NCI-H1930 (cell line): ENCODE data around the gene HOXB9.
A peak's percentile ranks its signal among the peaks of the same experiment; 100 is the strongest.

Experiments
- DNase-seq, 2 experiments: peaks; one replicate each; lab custom pipeline; 2025; lab: John Stamatoyannopoulos, UW

The HOXB9 gene

DNA sequence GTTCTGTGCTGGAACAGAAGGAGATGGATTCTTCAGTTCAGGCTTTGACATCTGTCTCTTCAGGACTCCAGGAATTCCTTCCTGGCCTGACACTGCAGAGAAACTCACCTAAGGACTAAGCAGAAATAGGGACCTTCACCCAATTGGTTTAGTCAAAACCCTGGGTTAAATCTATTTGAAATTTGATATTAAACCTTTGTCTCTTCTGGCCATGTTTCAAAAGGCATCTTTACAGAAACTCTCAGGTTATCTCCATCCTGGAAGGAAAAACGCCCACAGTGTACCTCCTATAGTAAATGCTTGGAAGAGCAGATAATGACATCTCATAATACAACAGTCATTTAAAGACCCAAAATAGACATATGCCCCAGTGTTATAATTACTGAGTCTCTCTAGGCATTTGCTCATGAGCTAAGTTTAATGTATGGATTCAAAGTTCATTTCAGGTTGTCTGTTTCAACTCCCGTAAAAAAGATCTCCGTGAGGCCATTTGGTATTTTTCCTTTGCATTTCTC, 42.4 kb downstream of the HOXB9 start:
- no peak for DNase-seq

DNA sequence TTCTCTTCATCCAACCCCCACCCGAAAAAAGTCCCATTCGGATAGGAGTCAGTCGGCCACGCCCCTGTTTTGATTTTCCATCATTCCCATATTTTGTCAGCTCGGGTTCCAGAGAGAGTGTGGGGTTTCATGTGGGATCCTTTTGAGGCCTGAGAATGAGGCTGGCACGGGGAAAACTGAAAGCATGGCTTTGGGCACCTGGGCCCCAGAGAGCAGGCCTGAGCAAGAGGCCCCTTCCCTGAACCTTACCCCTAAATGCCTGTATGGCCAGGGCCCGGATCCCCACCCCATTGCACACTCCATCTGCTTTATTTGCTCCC, 43.4 kb downstream of the HOXB9 start:
- no peak for DNase-seq

DNA sequence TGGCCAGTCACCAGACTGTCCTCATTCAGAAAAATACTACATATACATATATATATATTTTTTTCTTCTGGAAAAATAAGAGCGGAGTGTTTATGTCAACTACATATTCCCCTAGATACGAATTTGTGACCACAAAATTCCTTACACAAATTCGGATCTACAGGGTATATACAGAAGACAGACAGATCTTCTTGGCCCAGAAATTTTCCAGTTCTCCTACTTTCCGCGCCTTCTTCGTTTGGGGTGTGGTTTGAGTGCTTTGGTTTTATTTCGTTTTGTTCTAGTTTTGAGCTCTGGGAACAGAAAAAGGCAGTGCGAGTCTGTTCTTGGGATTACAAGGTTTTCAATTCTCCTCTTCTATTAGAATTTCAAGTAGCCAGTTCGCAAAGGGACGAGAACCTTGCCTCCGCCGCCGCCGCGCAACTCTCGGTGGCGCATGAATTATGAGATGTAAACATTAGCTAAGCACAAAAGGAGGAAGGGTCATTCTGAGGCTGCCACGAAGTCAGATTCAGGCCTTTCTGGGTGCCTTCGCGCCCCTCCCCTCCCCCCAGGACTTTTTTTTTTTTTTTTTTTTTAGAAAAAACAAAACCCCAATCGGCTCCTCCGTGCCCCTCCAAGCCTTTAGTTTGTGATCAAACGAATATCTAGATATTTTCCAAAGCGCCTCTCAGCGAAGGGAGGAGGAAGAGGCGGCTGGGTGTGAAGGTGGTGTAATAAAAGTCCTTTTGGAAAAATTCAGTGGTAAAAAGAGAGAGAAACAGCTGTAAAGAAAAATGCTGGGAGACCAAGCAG, 46.2 kb downstream of the HOXB9 start:
- DNase-seq = no peak

DNA sequence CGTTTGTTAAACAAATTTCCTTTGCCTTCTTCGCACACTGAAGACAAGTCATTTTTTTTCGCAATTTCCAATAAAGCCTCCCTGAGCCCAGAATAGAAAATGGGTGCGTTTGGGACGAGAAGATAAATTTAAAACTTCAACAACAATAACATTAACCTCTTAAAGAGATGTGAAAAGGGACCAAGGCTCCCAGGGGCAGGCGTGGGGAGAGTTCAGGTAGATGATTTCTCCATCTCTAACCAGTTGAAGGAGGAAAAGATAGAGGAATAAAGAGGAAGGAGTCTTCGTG, 46.7 kb downstream of the HOXB9 start:
- no peak for DNase-seq

DNA sequence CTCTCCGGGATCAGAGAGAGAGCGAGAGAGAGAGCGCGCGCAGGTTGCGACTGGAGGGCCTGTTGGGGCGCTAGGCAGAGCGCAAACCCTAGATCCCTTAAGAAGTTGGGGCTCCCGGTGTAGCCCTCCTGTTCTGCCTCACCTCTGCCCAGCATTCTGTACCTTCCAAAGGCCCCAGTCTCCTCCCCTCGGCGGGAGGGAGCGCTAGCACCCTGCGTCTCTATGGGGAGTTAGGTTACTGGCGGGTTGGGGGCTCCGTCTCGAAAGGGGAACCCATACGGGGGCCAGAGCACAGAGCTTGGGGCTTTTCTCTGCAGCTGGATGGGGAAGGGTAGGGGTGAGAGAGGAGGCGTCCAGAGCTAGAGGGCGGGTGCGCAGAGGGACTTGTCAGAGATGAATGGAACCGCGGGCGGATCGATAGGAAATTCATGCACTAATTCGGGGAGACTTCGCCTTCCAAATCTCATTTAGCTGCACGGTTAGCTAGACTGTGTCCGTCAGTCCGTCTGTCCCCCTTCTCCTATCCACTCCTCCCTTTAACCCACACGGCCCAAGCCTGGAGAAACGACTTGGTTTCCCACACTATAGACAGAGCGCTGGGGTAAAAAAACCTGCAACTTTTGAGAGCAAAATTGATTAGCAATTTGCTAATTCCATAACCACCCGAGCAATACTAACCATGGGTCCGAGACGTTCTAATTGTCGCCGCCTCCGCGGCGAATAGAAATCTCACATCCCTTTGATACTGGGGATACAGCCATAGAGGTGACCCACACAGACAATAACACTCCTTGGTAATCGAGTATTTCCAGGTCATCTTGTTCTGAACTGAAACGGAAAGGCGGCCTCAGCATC, 47.3 kb downstream of the HOXB9 start:
- DNase-seq = no peak

DNA sequence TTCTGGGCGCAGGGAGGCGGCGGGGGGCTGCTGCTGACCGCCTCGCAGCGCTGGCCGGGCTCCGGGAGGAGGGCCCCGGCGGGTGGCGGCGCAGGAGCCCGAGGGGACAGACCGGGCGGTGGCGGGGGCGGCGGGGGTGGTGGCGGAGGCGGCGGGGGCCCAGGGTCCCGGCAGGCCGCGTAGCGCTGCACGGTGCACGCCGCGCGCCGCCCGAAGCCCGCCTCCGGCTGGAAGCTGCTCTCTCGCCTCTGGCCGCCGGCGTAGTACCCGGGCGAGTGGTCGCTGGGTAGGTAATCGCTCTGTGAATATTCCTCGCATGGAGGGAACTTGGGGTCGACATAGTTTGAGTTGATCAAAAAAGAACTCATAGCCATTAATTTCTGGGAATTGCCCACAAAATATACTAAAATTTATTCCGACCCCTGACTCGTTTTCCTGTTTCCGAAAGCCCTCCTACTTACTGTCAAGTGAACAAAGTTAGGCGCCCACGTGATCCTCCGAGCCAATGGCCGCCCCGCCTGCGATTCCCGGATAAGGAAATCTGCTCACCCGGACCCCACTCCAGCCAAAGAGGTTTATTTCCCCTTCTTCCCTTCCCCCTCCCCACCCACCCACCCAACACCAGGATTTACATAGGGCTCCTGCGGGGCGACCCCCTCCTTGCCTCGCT, 48.1 kb downstream of the HOXB9 start, which contains the start of gene HOXB4:
TSS of gene HOXB4 (minus strand) at position 405 of the 670 bp plus-strand sequence. CDS start at position 374, 31 bp downstream.
- DNase-seq = peak; percentile 37 to 41

DNA sequence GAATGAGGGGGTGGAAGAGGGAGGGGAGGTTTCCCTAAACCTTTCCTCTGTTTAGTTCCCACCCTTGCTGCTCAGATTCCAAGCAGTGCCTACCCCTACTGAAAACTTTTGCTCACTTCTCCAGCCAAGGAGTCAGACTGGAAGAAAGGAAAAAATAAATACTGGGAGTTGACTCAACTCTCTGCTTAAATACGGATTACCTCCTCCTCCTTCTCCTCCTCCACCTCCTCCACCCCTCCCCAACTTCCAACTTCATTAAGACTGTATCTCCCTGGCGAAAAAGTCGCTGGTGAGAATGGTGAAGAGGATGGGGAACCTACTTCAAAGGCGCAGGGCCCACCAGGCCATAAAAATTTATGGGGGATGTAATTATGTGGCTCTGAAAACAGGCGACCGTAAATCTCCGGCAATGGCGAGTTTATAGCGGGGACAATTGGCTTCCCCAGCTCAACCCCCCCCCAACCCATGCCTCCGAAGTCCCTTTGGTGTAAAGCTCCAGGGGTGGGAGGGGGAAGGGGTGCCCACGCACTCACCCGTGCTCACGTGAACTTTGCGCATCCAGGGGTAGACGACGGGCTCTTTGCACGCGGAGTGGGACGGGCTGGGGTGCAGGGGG, 48.7 kb downstream of the HOXB9 start:
- no peak for DNase-seq

DNA sequence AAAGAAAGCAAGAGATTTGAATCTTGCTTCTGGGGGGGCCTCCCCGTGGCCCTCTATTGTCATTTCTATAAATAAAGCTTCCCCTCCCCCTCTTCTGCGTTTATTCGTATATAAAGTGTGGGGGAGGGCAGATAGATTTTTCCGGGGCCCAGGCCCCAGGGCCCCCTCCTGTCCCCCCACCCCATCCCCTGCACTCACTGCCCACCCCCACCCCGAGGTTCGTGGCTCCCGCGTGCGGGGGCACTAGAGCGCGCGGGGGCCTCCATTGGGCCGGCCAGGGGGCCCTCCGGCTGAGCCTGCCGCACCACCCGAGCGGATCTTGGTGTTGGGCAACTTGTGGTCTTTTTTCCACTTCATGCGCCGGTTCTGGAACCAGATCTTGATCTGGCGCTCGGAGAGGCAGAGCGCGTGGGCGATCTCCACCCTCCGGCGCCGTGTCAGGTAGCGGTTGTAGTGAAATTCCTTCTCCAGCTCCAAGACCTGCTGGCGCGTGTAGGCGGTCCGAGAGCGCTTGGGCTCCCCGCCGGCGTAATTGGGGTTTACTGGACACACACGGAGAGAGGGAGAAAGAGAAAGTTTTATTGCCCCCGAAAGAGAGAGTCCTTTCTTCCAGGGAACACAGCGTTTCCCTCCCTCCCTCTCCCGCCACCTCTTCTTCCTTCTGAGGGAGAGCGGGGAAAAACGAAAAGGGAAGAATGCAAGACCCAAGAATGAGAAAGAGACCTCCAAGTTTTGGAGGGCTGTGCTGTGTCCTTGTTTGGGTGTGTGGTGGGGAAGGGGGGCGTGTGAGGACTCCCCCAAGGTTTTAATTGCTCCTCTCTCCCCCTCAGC, 49.5 kb downstream of the HOXB9 start:
- no peak for DNase-seq

DNA sequence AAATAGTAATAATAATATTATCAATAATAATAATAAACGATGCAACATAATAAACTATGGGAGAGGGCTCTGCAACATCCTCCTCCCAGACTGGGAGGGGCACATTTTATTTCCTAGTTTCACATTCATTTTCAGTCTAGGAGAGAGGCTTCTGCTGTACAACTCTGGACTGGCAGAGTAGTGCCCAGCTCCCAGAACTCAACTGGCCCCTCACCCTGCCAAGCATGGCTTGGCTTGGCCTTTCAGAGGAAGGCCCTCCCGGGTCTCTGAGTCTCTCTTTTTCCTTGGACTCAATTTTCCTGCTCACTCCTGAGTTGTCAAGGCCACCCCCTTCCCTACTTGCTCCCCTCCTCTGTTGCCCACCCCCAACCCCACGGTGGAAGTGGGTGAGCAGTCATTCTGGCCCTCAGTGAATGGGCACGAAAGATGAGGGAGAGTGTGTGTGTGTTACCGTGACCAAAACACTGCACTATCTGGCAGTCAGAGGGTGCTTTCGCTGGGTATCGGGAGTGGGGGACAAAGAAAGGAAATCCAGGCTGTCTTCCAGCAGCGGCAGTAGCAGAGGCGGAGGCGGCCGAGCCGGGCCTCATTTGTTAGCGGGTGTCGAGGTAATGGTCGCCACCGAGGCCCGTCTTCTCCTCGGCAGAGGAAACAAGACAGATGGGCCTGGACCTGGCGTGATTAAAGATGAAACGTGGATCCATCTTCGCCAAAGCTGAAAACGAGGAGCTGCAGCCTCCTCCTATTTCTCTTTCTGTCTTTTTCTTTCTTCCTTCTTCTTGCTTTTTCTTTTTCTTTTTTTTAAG, 50.3 kb downstream of the HOXB9 start:
- DNase-seq = no peak

DNA sequence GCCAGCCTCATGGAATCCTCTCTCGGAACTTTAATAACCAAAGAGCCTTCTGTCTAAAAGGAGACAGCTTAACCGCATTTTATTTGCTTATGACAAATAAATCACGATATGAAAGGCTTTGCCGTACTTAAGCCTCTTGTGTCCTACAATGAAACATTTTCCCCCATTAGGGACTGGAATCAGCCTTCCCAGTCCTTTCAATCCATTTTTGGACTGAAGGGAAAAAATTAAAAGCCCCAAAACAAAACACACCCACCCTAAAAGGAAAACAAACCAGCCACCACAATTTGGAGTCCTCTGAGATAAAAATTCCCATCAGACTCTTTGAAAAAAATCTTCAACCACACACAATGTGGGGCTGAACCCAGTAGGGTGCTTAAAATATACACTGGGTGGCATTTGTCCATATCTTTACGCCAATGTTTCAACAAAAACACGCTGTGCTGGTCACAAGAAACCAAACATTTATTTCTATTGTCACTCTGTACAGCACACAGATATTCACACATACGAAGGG, 51.0 kb downstream of the HOXB9 start:
- no peak for DNase-seq

DNA sequence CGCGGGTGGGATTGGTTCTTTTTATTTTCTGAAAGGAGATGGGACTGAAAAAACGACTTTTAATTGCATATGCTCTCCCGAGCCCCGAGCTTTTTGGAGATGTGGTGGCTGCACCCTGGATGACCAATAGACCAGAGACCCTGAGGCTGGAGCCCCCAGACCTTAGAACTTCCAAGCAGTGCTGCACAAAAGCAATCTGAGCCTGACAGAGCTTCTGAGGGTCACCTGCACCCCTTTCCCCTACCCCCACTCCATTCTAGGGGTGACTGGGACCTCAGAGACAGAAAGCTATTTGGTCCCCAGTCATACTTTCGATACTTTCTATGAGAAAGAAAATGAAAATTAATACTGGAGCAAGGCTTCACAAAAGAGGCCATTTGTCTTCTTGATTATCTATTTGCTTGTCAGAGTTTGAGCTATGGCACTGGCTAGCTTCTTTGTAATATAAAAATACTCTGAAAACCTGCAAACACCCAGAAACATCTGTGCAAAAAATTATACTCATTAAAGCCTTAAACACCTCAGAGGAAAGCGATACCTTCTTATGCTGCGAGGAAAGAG, 51.6 kb downstream of the HOXB9 start:
- no peak for DNase-seq

DNA sequence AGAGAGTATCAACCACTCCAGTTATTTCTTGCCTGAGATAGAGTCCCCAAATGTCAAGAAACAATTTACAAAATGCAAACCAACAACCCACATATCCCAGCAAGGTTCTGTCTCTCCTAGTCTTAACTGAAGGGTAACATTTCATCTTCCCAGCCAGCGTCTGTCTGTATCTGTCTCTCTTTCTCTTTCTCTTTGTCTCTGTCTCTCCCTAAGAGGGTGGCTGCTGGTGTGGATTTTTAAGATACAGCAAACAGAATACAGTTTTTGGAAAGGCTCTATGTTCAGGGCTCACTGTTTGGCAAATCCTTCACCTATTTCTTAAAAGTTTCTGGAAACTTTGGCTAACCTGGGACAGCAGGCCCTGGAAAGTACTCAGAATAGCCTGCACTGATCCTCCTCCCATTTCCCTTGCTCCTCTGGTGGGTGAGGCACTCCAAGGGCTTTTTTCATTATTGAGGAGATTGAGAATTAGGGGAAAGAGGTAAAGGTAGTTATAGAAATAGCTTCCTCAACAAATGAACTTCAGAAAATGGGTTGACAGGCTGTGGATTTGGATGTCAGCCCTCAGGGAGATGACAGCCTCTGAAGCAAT, 54.2 kb downstream of the HOXB9 start:
- no peak for DNase-seq
